Activated naive CD8-positive, alpha-beta T cell treated with anti-CD3 and anti-CD28 coated beads, Interleukin-2, amount 50 U/mL, for 16 hours (primary cell): Measurements from ENCODE around the gene BTBD7.

Experiments used
- DNase-seq: peaks from one replicate; pipeline ENCODE4 v3.0.0-alpha.2; 2020; ENCODE audit warnings: low read depth, low spot score

The BTBD7 gene

GRCh38 chr14:93329965-93330608 is 2.7 kb downstream of the BTBD7 start:
- DNase-seq = no peak

GRCh38 chr14:93328546-93328945 is 4.3 kb downstream of the BTBD7 start:
- no peak for DNase-seq

DNA sequence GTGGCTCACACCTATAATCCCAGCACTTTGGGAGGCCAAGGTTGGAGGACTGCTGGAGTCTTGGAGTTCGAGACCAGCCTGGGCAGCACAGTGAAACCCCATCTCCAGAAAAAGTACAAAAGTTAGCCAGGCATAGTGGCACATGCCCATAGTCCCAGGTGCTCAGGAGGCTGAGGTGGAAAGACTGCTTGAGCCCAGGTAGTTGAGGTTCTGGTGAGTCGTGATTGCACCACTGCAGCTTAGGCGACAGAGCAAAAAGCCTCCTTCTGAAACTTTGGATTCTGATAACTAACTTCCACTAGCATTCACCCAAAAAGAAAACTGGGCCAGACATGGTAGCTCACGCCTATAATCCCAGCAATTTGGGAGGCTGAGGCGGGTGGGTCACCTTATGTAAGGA is 6.6 kb downstream of the BTBD7 start:
- no peak for DNase-seq

- DNase-seq = no peak
Observed at GRCh38 chr14:93323600-93324174, 9.1 kb downstream of the BTBD7 start.

GRCh38 chr14:93322929-93323599 is 9.8 kb downstream of the BTBD7 start:
- no peak for DNase-seq

DNA sequence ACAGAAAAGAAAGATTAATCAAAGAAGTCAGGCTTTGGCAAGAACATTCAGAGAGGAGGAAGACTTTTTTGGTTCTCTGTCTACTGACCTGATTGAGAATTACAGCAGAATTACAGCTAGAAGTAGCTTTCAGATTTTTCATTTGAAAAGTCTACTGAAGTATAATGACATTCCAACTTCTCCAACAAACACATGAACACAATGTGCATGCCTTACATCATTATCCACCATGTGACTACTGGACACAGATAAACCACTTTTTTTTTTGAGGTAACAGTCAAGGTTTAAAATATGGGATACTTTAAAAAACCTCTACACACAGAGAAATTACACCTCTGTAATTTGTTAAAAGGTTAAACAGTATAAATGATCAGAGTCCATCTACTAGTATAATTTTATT is 12.3 kb downstream of the BTBD7 start:
- no peak for DNase-seq

DNA sequence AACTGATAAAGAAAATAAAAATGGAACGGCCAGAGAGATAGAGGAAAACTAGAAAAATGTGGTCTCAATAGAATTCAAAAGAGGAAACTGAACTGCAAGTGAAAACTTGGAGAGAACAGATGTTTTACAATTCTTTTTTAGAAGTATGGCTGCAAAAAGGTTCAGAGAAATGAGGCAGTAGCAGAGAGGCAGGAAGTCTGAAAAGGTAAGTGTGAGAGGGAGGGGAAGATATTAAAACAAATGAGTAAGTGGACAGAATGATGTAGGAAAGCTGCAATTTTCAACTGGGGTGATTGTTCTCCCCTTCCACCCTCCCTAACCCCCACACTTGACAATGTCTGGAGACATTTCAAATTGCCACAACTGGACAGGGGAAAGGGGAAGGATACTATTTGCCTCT is 12.9 kb downstream of the BTBD7 start:
- no peak for DNase-seq

GRCh38 chr14:93319494-93319893 is 13.3 kb downstream of the BTBD7 start:
- no peak for DNase-seq

DNA sequence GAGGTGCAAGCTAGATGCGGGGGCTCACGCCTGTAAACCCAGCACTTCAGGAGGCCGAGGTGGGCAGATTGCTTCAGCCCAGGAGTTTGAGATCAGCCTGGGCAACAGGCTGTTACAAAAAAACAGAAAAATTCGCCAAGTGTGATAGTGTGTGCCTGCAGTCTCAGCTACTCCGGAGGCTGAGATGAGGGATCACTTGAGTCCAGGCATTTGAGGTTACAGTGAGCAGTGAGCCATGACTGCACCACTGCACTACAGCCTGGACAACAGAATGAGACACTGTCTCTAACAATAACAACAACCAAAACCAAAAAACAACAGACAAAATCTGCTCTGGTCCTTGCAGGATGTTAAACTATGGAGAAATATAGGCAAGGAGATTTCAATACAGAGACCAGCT is 13.9 kb downstream of the BTBD7 start:
- DNase-seq = no peak

DNA sequence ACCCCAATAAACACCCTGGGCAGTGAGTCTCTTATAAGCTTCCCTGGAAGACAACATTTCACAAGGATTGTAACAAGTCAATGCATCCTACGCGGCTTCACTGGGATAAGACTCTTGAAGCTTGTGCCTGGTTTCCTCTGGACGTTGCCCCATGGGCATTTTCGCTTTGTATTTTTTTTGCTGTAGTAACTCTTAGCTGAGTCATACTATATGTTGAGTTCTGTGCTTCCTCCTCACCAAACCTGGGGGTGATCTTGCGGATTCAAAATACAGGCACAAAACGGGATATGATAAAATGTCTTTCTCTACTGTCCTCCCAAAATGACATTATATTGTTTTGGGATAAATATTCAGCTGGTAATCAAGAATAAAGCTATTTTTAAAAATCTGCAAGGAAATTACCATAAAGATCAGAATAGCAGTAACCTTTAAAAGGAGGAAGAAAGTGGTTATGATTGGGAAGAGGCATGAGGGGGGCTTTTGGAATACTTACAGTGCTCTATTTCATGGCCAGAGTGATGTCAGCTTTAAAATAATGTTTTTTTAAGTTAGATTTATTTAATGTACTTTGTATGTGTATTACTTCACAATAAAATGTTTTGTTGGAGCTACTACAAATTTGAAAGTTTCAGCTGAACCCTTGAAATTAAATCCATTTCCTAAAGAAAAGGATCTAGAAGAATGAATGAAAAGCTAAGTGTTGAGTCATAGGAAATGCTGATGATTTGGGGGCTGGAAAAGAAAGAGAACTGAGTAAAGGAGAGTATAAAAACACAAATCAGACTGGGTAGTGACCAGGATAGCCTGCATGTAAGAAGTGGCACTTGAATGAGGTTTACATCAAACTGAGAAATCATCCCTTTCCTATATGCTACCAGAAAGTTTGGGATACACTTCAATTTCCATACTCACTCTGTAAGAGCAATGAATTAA is 14.7 kb downstream of the BTBD7 start:
- no peak for DNase-seq

GRCh38 chr14:93317210-93317874 is 15.5 kb downstream of the BTBD7 start:
- DNase-seq = no peak

DNA sequence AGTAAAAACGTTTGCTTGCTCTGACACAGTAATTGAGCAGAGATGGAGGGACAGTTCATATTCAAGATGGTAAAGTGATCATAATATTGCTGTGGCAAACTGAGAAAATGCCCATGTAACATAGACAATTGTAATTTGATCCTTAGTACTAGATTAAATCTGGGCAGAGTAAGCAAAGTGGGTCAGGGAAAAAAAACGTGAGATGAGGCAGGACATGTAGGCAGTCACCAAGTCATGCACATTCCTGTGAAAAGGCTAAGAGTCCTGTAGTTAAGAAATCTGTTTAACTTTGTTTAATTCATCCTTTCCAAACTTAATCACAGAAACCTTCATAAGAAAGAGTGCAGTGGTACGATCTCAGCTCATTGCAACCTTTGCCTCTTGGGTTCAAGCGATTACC is 16.1 kb downstream of the BTBD7 start:
- DNase-seq = no peak

GRCh38 chr14:93315575-93315974 is 17.3 kb downstream of the BTBD7 start:
- DNase-seq = no peak

GRCh38 chr14:93311082-93311481 is 21.8 kb downstream of the BTBD7 start:
- DNase-seq = no peak

- no peak for DNase-seq
Observed at GRCh38 chr14:93309427-93309966, 23.3 kb downstream of the BTBD7 start.

DNA sequence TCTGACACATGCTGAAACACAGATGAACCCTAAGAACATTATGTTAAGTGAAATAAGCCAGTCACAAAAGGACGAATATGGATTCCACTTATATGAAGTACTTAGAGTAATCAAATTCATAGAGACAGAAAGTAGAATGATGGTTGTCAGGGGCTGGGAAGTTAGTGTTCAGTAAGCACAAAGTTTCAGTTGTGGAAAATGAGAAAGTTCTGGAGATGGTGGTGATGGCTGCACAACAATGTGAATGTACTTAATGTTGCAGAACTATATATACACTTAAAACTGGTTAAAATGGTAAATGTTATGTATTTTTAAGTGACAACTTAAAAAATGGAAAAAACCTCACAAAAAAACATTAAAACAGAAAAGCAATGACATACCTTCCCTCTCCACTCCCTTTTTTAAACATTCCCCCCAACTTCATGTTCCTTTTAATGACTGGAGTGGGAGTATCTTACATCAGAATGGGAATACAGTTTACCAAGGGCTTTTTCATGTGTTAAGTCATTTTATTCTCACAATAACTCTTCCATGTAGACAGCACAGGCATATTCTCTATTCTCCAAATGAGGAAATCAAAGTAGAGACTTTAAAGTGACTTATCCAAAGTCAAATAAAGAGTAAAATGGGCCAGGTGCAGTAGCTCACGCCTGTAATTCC is 24.0 kb downstream of the BTBD7 start:
- no peak for DNase-seq

DNA sequence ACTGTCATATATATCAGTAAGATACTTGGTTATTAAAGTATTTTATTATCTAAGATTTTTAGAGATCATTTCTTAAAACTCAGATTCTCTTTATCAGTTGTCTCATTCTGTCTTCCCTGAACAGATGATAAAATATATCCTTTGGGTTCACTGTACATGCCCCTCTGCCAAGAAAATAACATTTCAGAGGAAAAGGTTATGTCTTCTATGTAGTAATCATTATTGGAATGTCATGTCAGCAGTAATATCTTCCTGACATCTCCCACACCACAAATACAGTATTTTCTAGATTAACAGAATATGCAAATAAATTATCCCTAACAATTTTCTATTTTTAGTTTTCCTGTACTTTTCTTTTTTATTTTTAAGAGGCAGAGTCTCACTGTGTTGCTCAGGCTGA is 26.0 kb downstream of the BTBD7 start:
- DNase-seq = no peak

DNA sequence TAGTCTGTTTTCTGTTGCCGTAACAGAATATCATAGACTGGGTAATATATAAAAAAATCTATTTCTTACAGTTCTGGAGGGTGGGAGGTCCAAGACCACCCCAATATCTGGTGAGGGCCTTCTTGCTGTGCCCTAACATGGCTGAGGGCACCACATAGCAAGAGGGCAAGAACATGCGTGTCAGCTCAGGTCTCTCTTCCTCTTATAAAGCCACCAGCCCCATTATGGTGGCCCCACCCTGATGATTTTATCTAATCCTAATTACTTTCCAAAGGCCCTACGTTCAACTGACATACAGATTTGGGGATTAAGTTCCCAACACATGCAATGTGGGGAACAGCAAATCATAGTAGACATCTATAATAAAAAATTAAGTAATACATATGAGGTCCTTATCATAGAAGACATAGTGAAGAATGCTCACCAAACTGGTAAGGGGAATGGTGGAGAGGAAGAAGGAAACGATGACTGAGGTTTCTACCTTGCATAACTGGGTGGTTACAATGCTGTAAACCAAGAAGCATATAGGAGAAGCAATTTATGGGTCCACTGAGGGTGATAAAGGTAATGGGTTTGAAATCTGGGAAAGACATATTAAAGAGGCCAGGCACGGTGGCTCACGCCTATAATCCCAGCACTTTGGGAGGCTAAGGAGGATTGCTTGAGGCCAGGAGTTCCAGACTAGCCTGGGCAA is 27.0 kb downstream of the BTBD7 start:
- no peak for DNase-seq

- DNase-seq = no peak
Observed at GRCh38 chr14:93304771-93305170, 28.1 kb downstream of the BTBD7 start.

- DNase-seq = no peak
Observed at GRCh38 chr14:93303659-93304058, 29.2 kb downstream of the BTBD7 start.
